GM23338 (cell line): ENCODE data around the gene PAM16. TPM values are rescaled to one million over a fixed set of nuclear protein-coding genes. Genes with fewer than 3 reads are reported as not detected.

ENCODE experiments used
- ATAC-seq: fragments of 200-7000 bp; cut with Tn5 transposase; 3 replicates; pipeline ENCODE4 v1.9.1; 2020
- DNase-seq: peaks from one replicate; pipeline ENCODE4 v3.0.0-alpha.2; 2015; ENCODE audit warnings: low spot score
- H2AFZ ChIP-seq: fragments of 200-600 bp; sonication (generic); 2 replicates; pipeline ENCODE4 v1.8.0; 2016; ENCODE audit warnings: antibody characterized with exemption, mild to moderate bottlenecking, moderate library complexity
- H3F3A ChIP-seq: fragments of 200-600 bp; sonication (generic); replicated peaks from 2 replicates; pipeline ENCODE4 v1.8.0; 2017; ENCODE audit warnings: antibody characterized with exemption, mixed run types, low read depth
- H3K27ac ChIP-seq: fragments of 200-600 bp; sonication (generic); 2 replicates; pipeline ENCODE4 v1.6.1; 2016; ENCODE audit warnings: low read depth
- H3K27me3 ChIP-seq: fragments of 200-600 bp; sonication (generic); 2 replicates; pipeline ENCODE4 v1.8.0; 2016; ENCODE audit warnings: mild to moderate bottlenecking, mixed run types, moderate library complexity; ENCODE audit not compliant: insufficient read depth
- H3K36me3 ChIP-seq: fragments of 200-600 bp; sonication (generic); 2 replicates; pipeline ENCODE4 v1.8.0; 2016; ENCODE audit warnings: mild to moderate bottlenecking; ENCODE audit not compliant: insufficient read depth
- H3K4me1 ChIP-seq: fragments of 200-600 bp; sonication (generic); 2 replicates; pipeline ENCODE4 v1.8.0; 2016; ENCODE audit warnings: mild to moderate bottlenecking, moderate library complexity; ENCODE audit not compliant: insufficient read depth
- H3K4me2 ChIP-seq: fragments of 200-600 bp; sonication (generic); 2 replicates; pipeline ENCODE4 v1.7.1; 2017; ENCODE audit warnings: mixed run types
- H3K4me3 ChIP-seq: fragments of 200-600 bp; sonication (generic); 2 replicates; pipeline ENCODE4 v1.6.1; 2016; ENCODE audit warnings: mixed run types
- H3K79me2 ChIP-seq: fragments of 200-600 bp; sonication (generic); replicated peaks from 2 replicates; pipeline ENCODE4 v1.8.0; 2017; ENCODE audit warnings: mild to moderate bottlenecking; ENCODE audit not compliant: insufficient read depth
- H3K9me2 ChIP-seq: fragments of 200-600 bp; sonication (generic); 2 replicates; pipeline ENCODE4 v1.8.0; 2017; ENCODE audit not compliant: insufficient read depth
- H4K20me1 ChIP-seq: fragments of 200-600 bp; sonication (generic); replicated peaks from 2 replicates; pipeline ENCODE4 v1.8.0; 2017; ENCODE audit warnings: mild to moderate bottlenecking; ENCODE audit not compliant: insufficient read depth
- H3K27ac Mint-ChIP-seq: 2 replicates; pipeline ENCODE4 v1.8.0; 2020; ENCODE audit warnings: inconsistent platforms, mild to moderate bottlenecking, moderate library complexity, mixed read lengths
- H3K27me3 Mint-ChIP-seq: 3 replicates; pipeline ENCODE4 v1.8.0; 2022; ENCODE audit warnings: low read depth, mild to moderate bottlenecking, moderate library complexity, mixed read lengths, inconsistent platforms; ENCODE audit not compliant: insufficient read depth, poor library complexity
- H3K36me3 Mint-ChIP-seq: 3 replicates; pipeline ENCODE4 v1.8.0; 2021; ENCODE audit warnings: low read depth, mild to moderate bottlenecking, inconsistent platforms, moderate library complexity, mixed read lengths
- H3K4me1 Mint-ChIP-seq: 3 replicates; pipeline ENCODE4 v1.8.0; 2020; ENCODE audit warnings: mild to moderate bottlenecking, inconsistent platforms, mixed read lengths
- H3K4me3 Mint-ChIP-seq: 3 replicates; pipeline ENCODE4 v1.8.0; 2021; ENCODE audit warnings: moderate library complexity, mild to moderate bottlenecking, inconsistent platforms, mixed read lengths
- H3K9me3 Mint-ChIP-seq: 3 replicates; pipeline ENCODE4 v1.8.0; 2020; ENCODE audit warnings: moderate library complexity, mild to moderate bottlenecking, inconsistent platforms, mixed read lengths
- CREB1 ChIP-seq: fragments of 250-450 bp; sonication (Bioruptor Pico); IDR thresholded peaks from 2 replicates; pipeline ENCODE4 v1.5.0; 2020; ENCODE audit warnings: low read depth, mild to moderate bottlenecking, moderate library complexity
- EZH2 ChIP-seq: fragments of 200-600 bp; sonication (generic); IDR thresholded peaks from one replicate; pipeline ENCODE4 v1.8.0; 2017; ENCODE audit warnings: antibody characterized with exemption, mild to moderate bottlenecking, low read depth; ENCODE audit not compliant: unreplicated experiment
- JUNB ChIP-seq: IDR thresholded peaks from one replicate; pipeline ENCODE4 v1.6.1; 2016; ENCODE audit warnings: antibody characterized with exemption; ENCODE audit not compliant: unreplicated experiment
- NANOG ChIP-seq: IDR thresholded peaks from 2 replicates; pipeline ENCODE4 v1.6.1; 2016; ENCODE audit warnings: antibody characterized with exemption, borderline replicate concordance
- POLR2AphosphoS5 ChIP-seq: IDR thresholded peaks from 2 replicates; pipeline ENCODE4 v1.6.1; 2016; ENCODE audit warnings: antibody characterized with exemption, low read depth
- REST ChIP-seq: IDR thresholded peaks from one replicate; pipeline ENCODE4 v1.6.1; 2018; ENCODE audit warnings: antibody characterized with exemption; ENCODE audit not compliant: unreplicated experiment
- STAT1 ChIP-seq: IDR thresholded peaks from one replicate; pipeline ENCODE4 v1.6.1; 2016; ENCODE audit warnings: antibody characterized with exemption; ENCODE audit not compliant: unreplicated experiment
- ZNF114 ChIP-seq: fragments of 250-450 bp; sonication (Bioruptor Pico); IDR thresholded peaks from 2 replicates; pipeline ENCODE4 v1.5.0; 2020; ENCODE audit warnings: mild to moderate bottlenecking, moderate library complexity
- polyA plus RNA-seq: library from polyadenylated mRNA; unstranded; fragments of >200 nt; fragmentation: Nextera tagmentation; extraction: Ambion mirVana; gene quantifications from 2 replicates; pipeline ENCODE4 v1.2.1, GENCODE V29; 2016
- total RNA-seq: library from RNA; depleted of rRNA; stranded (reverse); fragments of >200 nt; shearing (Covaris generic); gene quantifications from 2 replicates; pipeline ENCODE4 v1.2.3, GENCODE V29; 2014
- TF ChIP-seq, protein P1 (sequence below): IDR thresholded peaks from 2 replicates; pipeline ENCODE4 v1.6.1; 2016; ENCODE audit warnings: antibody characterized with exemption
- TF ChIP-seq, protein P2 (sequence below), 2 experiments: fragments of 200-600 bp in 1 of 2; sonication (generic) in 1 of 2; conservative IDR thresholded peaks; 2 replicates each; pipeline versions ENCODE4 v1.5.1 to v1.6.1; 2016 to 2017; ENCODE audit warnings: antibody characterized with exemption in 2 of 2, low read depth in 2 of 2, mild to moderate bottlenecking in 2 of 2, moderate library complexity in 1 of 2

PAM16 gene
- total and polyA plus RNA-seq, 2 experiments from 2014 or later = 84.1 to 283 TPM

DNA sequence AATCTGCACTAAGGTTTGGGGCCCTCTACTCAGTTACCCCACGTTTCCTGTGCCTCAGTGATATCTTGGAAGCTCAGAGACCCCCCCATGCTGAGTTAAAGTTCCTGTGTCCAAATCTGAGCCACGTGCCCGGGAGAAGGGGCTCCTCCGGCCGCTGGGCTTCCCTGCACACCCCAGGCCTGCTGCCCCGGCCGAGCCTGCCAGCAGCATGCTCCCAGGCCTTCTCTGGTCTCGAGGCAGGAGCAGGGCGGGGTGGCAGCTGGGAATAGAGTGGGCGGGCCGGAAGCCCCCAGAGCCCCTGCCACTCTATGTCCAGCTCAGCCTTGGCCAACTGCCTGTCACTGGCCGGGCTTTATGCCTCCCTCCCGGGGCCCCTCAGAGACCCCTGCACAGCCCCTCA lies 14.9 kb upstream of the PAM16 start:
- no peak for TF ChIP-seq CREB1 (CRISPR knock-in tag)
- no peak for TF ChIP-seq STAT1
- TF ChIP-seq, protein P1, sequence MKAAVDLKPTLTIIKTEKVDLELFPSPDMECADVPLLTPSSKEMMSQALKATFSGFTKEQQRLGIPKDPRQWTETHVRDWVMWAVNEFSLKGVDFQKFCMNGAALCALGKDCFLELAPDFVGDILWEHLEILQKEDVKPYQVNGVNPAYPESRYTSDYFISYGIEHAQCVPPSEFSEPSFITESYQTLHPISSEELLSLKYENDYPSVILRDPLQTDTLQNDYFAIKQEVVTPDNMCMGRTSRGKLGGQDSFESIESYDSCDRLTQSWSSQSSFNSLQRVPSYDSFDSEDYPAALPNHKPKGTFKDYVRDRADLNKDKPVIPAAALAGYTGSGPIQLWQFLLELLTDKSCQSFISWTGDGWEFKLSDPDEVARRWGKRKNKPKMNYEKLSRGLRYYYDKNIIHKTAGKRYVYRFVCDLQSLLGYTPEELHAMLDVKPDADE = no peak
- no peak for TF ChIP-seq ZNF114
- TF ChIP-seq EZH2 = no peak
- no peak for TF ChIP-seq REST
- no peak for TF ChIP-seq JUNB
- TF ChIP-seq, protein P2, sequence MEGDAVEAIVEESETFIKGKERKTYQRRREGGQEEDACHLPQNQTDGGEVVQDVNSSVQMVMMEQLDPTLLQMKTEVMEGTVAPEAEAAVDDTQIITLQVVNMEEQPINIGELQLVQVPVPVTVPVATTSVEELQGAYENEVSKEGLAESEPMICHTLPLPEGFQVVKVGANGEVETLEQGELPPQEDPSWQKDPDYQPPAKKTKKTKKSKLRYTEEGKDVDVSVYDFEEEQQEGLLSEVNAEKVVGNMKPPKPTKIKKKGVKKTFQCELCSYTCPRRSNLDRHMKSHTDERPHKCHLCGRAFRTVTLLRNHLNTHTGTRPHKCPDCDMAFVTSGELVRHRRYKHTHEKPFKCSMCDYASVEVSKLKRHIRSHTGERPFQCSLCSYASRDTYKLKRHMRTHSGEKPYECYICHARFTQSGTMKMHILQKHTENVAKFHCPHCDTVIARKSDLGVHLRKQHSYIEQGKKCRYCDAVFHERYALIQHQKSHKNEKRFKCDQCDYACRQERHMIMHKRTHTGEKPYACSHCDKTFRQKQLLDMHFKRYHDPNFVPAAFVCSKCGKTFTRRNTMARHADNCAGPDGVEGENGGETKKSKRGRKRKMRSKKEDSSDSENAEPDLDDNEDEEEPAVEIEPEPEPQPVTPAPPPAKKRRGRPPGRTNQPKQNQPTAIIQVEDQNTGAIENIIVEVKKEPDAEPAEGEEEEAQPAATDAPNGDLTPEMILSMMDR (conservative IDR thresholded peaks at IDR 0.05; ENCODE audit: low read depth in 2 of 2) = no peak
- TF ChIP-seq NANOG = no peak
- no peak for TF ChIP-seq POLR2AphosphoS5
- H3F3A ChIP-seq = peaks cover 5% of the 10 kb centered on the region; the same call in 1 of the 2 replicates
- H3K36me3 ChIP-seq = no peaks in the 10 kb centered on the region
- Mint-ChIP-seq H3K27ac (no peak overlapping the region), H3K4me1 (no peaks in the 10 kb centered on the region; the same call in 1 of the 3 replicates), H3K27me3 (peaks cover 7% of the 10 kb centered on the region), H3K4me3 (no peak overlapping the region), H3K36me3 (no peaks in the 10 kb centered on the region), H3K9me3 (no peaks in the 10 kb centered on the region)
- peaks cover under 1% of the 10 kb centered on the region; the same call in 1 of the 2 replicates for H3K4me1 ChIP-seq
- no peaks in the 10 kb centered on the region for H3K79me2 ChIP-seq
- H3K27me3 ChIP-seq = no peaks in the 10 kb centered on the region
- H3K9me2 ChIP-seq = no peaks in the 10 kb centered on the region
- no peak overlapping the region for H3K4me3 ChIP-seq
- DNase-seq = no peak
- no peak for ATAC-seq
- H2AFZ ChIP-seq = no peak overlapping the region
- no peak overlapping the region for H3K27ac ChIP-seq
- no peak overlapping the region for H3K4me2 ChIP-seq
- H4K20me1 ChIP-seq = no peaks in the 10 kb centered on the region
